Posterior vena cava (tissue), 2 donors: ENCODE data around the gene TCERG1. TPM values are rescaled to one million over a fixed set of nuclear protein-coding genes. Genes with fewer than 3 reads are reported as not detected.
"Not testable (repeated sequence)": the region's sequence is repeated elsewhere in the genome, so short reads cannot be mapped to it uniquely, and the experiment has no call there.

ENCODE experiments used
- DNase-seq: peaks from one replicate; pipeline ENCODE4 v3.0.0-alpha.2; 2020; ENCODE audit warnings: low spot score
- intact Hi-C, 2 donors: fragments of 100-400 bp; cut with DNase I; formaldehyde crosslinking; loops; one replicate each; pipeline versions ENCODE4 v1.14.1 to v1.14.2; 2022 to 2023
- total RNA-seq, 2 donors: library from RNA; stranded (reverse); fragmentation: NEBNext Ultra II Directional; extraction: Animal tissue kit (Norgen Biotek cat#: 25700); gene quantifications; one replicate each; pipeline ENCODE4 v1.2.1, GENCODE V29; 2021
- donor health status: DM: yes; HTN: yes; CAD: no.
- donor health status: DM: yes; HTN: yes; CAD: no.

TCERG1 gene
- total RNA-seq, 2 donors from 2014 or later, result 41.7 to 49.9 TPM

DNA sequence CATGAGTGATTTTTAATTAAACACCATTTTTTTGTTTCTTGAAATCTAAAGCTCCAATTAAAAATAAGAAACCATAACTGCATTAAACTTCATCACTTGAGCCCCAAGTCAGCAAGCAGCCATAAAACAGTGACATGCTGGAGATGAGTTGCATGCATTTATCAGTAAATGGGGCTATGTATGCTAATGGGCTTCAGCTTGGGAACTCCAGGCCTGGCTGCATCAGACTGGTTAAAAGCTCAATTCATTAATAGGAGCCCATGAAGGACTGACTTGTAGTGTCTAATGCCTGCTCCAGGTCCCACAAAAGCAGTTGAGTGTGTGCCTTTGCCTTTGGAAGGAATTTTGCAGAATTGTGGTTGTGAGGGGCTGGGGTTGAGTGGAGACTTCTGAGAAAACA is 102.5 kb downstream of the TCERG1 start:
- intact Hi-C loops, result no loop called here
- no peak for DNase-seq

DNA sequence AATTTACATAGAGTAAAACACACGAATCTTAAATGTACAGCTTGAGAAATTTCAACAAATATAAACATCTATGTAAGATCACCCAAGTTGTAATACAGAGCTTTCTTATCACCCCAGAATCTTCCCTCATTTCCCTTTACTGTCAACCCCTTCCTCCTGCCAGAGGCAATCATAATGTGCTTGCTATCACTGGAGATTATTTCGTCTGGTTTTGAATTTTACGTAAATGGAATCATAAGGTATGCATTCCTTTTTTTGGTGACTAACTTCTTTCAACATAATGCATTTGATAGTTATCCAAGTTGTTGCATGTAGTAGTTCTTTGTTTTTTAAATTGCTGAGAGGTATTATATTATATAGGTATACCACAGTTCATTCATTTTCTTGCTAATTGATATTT is 106.3 kb downstream of the TCERG1 start:
- no peak for DNase-seq
- intact Hi-C loops, result no loop called here

DNA sequence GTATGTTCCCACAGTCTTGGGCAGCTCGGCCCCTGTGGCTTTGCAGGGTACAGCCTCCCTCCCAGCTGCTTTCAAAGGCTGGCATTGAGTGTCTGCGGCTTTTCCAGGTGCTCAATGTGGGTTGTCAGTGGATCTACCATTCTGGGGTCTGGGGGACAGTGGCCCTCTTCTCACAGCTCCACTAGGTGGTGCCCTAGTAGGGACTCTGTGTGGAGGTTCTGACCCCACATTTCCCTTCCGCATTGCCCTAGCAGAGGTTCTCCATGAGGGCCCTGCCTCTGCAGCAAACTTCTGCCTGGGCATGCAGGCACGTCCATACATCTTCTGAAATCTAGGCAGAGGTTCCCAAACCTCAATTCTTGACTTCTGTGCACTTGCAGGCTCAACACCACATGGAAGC is 109.8 kb downstream of the TCERG1 start:
- DNase-seq, intact Hi-C loops: not testable (repeated sequence)

DNA sequence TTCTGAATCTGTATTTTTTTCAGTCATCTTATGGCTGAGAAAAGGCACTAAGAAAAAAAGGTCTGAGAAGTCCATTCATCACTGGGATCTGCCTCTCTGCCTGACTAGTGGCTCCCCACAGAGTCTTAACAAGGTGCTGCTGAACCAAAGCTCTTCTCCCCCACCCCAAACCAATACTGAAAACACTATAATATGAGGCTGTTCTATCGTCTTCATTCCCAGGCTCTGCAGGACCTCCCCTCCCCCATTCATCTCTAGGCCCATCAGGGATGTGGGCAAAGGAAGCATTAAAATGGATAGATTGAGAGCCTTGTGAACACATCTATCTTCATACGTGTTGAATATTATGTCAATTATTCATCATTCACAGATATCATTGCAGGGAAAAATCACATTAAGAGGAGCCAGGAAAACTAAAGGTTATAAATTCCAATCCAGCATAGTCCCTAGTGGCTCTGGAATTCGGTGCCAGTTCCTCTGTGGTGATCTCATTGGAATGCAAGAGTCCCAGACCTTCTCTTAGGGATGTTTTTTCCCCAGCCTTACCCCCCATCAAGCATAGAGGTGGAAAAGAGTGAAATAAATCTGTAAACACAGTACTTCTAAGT is 113.2 kb downstream of the TCERG1 start:
- intact Hi-C loops, result no loop called here
- DNase-seq, result no peak

Other genes starting within 250 kb of the TCERG1 start
- gene RBM27, start 243.7 kb upstream of the TCERG1 start, total RNA-seq, result 10 to 100 TPM; 13.4 to 18.6 TPM
- gene POU4F3, start 108.5 kb upstream of the TCERG1 start, total RNA-seq, result under 1 TPM in 1 of 2 donors, not detected in 1; 0.10 TPM
- not detected for gene GPR151, start 68.9 kb downstream of the TCERG1 start, total RNA-seq